KMS-11 (cell line): ENCODE data around the gene TTC9B.

Source experiments
- H2AFZ ChIP-seq: fragments of 200-600 bp; sonication (generic); 2 replicates; pipeline ENCODE4 v1.6.1; 2016; ENCODE audit warnings: antibody characterized with exemption, mixed run types, low read depth
- H3K27ac ChIP-seq: fragments of 200-600 bp; sonication (generic); 2 replicates; pipeline ENCODE4 v1.6.1; 2016; ENCODE audit warnings: mild to moderate bottlenecking, mixed run types
- H3K27me3 ChIP-seq: fragments of 200-600 bp; sonication (generic); 2 replicates; pipeline ENCODE4 v1.6.1; 2017; ENCODE audit warnings: mild to moderate bottlenecking, low read depth, mixed run types, moderate library complexity; ENCODE audit not compliant: insufficient read depth
- H3K36me3 ChIP-seq: fragments of 200-600 bp; sonication (generic); 2 replicates; pipeline ENCODE4 v1.6.1; 2017; ENCODE audit warnings: mild to moderate bottlenecking, mixed run types; ENCODE audit not compliant: insufficient read depth
- H3K4me1 ChIP-seq: fragments of 200-600 bp; sonication (generic); 2 replicates; pipeline ENCODE4 v1.6.1; 2016; ENCODE audit warnings: mild to moderate bottlenecking, low read depth, mixed run types; ENCODE audit not compliant: poor library complexity, severe bottlenecking
- H3K4me2 ChIP-seq: fragments of 200-600 bp; sonication (generic); 2 replicates; pipeline ENCODE4 v1.7.0; 2016; ENCODE audit warnings: mild to moderate bottlenecking, mixed run types
- H3K4me3 ChIP-seq: fragments of 200-600 bp; sonication (generic); IDR thresholded peaks from 2 replicates; pipeline ENCODE4 v1.6.1; 2017; ENCODE audit warnings: low read depth, low read length, mixed read lengths; ENCODE audit not compliant: insufficient read depth
- H3K79me2 ChIP-seq: fragments of 200-600 bp; sonication (generic); 2 replicates; pipeline ENCODE4 v1.6.1; 2016; ENCODE audit warnings: low read depth, mixed run types; ENCODE audit not compliant: insufficient read depth
- H3K9ac ChIP-seq: fragments of 200-600 bp; sonication (generic); 2 replicates; pipeline ENCODE4 v1.6.1; 2016; ENCODE audit warnings: mild to moderate bottlenecking, mixed run types
- H4K20me1 ChIP-seq: fragments of 200-600 bp; sonication (generic); 2 replicates; pipeline ENCODE4 v1.6.1; 2016; ENCODE audit warnings: mild to moderate bottlenecking, mixed run types; ENCODE audit not compliant: insufficient read depth
- TF ChIP-seq, protein P1 (sequence below): fragments of 200-600 bp; sonication (generic); conservative IDR thresholded peaks from 2 replicates; pipeline ENCODE4 v1.6.1; 2017; ENCODE audit warnings: low read depth, mild to moderate bottlenecking, antibody characterized with exemption, low read length, moderate library complexity, mixed read lengths

The TTC9B gene

DNA sequence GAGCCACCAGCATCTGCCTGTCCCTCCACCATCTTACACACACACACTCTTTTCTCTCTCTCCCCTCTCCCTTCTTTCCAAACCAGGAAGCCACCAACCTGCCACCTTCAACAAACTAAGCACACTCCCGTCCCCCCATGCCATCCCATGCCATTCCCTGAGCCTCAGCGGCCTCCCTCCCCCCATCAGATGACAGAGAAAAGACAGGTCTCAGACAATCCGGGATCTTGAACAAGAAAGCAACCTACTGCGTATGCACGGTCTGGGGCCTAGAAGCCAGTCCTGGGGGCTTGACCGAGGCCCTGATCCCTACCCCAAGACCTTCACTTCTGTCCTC is 47.5 kb upstream of the TTC9B start:
- H3K4me3 ChIP-seq, result no peak overlapping the region
- no peaks in the 10 kb centered on the region for H3K4me1 ChIP-seq
- no peak overlapping the region for H3K4me2 ChIP-seq
- TF ChIP-seq, protein P1, sequence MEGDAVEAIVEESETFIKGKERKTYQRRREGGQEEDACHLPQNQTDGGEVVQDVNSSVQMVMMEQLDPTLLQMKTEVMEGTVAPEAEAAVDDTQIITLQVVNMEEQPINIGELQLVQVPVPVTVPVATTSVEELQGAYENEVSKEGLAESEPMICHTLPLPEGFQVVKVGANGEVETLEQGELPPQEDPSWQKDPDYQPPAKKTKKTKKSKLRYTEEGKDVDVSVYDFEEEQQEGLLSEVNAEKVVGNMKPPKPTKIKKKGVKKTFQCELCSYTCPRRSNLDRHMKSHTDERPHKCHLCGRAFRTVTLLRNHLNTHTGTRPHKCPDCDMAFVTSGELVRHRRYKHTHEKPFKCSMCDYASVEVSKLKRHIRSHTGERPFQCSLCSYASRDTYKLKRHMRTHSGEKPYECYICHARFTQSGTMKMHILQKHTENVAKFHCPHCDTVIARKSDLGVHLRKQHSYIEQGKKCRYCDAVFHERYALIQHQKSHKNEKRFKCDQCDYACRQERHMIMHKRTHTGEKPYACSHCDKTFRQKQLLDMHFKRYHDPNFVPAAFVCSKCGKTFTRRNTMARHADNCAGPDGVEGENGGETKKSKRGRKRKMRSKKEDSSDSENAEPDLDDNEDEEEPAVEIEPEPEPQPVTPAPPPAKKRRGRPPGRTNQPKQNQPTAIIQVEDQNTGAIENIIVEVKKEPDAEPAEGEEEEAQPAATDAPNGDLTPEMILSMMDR, result no peak
- no peaks in the 10 kb centered on the region; the same call in 1 of the 2 replicates for H3K36me3 ChIP-seq
- no peaks in the 10 kb centered on the region for H4K20me1 ChIP-seq
- no peak overlapping the region for H3K27ac ChIP-seq
- H3K79me2 ChIP-seq, result peaks cover 26% of the 10 kb centered on the region; the same call in 1 of the 2 replicates
- no peaks in the 10 kb centered on the region for H3K27me3 ChIP-seq
- H2AFZ ChIP-seq, result no peak overlapping the region
- H3K9ac ChIP-seq, result no peak overlapping the region

DNA sequence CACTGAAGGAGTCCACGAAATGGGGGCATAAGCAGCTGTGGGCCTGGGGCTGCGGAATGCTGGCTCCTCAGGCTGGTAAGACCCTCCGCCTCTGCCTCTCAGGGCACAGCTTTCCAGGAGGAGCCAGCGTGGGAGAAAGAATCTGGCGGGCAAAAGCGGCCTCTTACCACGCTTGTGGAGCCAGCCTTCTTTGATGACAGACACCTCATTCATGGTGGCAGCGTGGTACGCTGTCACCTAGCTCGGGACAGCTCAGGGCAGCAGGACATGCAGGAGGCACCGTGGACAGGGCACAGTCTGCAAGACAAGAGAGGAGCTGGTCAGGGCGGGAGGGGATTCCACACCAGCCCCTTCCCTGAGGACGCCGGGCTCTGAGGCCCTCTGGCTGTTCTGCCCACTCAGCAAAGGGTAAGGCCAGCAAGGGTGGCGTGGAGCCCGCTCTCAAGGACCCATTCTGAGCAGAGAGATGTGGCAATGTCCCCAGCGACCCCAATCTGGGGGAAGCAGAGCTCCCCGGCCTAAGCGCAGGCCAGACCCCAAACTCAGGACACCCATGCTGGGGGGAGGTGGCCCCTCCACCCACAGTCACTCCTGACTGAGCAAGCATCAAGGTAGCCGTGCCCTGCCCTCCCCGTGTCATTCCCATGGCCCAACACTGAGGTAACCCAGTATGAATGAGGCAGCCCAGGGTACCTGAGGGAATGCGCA is 47.0 kb upstream of the TTC9B start:
- TF ChIP-seq, protein P1, result no peak
- Histone ChIP-seq H3K36me3 (no peaks in the 10 kb centered on the region; the same call in 1 of the 2 replicates), H3K79me2 (peaks cover 26% of the 10 kb centered on the region; the same call in 1 of the 2 replicates), H3K9ac (no peak overlapping the region), H3K27ac (no peak overlapping the region), H4K20me1 (no peaks in the 10 kb centered on the region), H3K4me2 (no peak overlapping the region), H3K27me3 (no peaks in the 10 kb centered on the region), H2AFZ (no peak overlapping the region), H3K4me3 (no peak overlapping the region), H3K4me1 (no peaks in the 10 kb centered on the region)

GRCh38 chr19:40264314-40265054 is 46.3 kb upstream of the TTC9B start:
- no peaks in the 10 kb centered on the region for H3K4me1 ChIP-seq
- no peak overlapping the region for H3K27ac ChIP-seq
- no peaks in the 10 kb centered on the region for H4K20me1 ChIP-seq
- H3K4me2 ChIP-seq, result no peak overlapping the region
- no peaks in the 10 kb centered on the region for H3K27me3 ChIP-seq
- no peaks in the 10 kb centered on the region; the same call in 1 of the 2 replicates for H3K36me3 ChIP-seq
- H3K79me2 ChIP-seq, result peaks cover 28% of the 10 kb centered on the region; the same call in 1 of the 2 replicates
- TF ChIP-seq, protein P1, result no peak
- no peak overlapping the region for H2AFZ ChIP-seq
- H3K4me3 ChIP-seq, result no peak overlapping the region
- H3K9ac ChIP-seq, result no peak overlapping the region

GRCh38 chr19:40263440-40264313 is 45.5 kb upstream of the TTC9B start:
- Histone ChIP-seq H3K4me1 (no peaks in the 10 kb centered on the region), H3K27ac (no peak overlapping the region), H3K27me3 (no peaks in the 10 kb centered on the region), H4K20me1 (no peaks in the 10 kb centered on the region), H3K36me3 (no peaks in the 10 kb centered on the region; the same call in 1 of the 2 replicates), H3K9ac (no peak overlapping the region), H3K4me3 (no peak overlapping the region), H2AFZ (no peak overlapping the region), H3K4me2 (no peak overlapping the region), H3K79me2 (peaks cover 30% of the 10 kb centered on the region; the same call in 1 of the 2 replicates)
- TF ChIP-seq, protein P1, result no peak
